ENCODE data around the gene NUPR2.
"Not testable (repeated sequence)": the region's sequence is repeated elsewhere in the genome, so short reads cannot be mapped to it uniquely, and the experiment has no call there.

The NUPR2 gene

GRCh38 chr7:56083150-56083785 lies 32.9 kb downstream of the NUPR2 start:
- peak; percentile 56 to 82 for DNase-seq

- no peak for DNase-seq
Measured at GRCh38 chr7:56081626-56082340, 34.4 kb downstream of the NUPR2 start.

- DNase-seq, result not testable (repeated sequence)
Measured at GRCh38 chr7:56080726-56081435, 35.3 kb downstream of the NUPR2 start.

- DNase-seq, result peak; percentile 13 to 71
Measured at GRCh38 chr7:56079450-56080185, 36.6 kb downstream of the NUPR2 start.

GRCh38 chr7:56078196-56078595 lies 38.0 kb downstream of the NUPR2 start:
- DNase-seq, result no peak

- no peak for DNase-seq
Measured at GRCh38 chr7:56077681-56078080, 38.5 kb downstream of the NUPR2 start.

GRCh38 chr7:56074371-56074791 lies 41.8 kb downstream of the NUPR2 start:
- DNase-seq, result peak; percentile 66 to 85

GRCh38 chr7:56066376-56066775 lies 49.8 kb downstream of the NUPR2 start:
- not testable (repeated sequence) for DNase-seq

All from NCI-H446 (cell line).